GM12878 (cell line): Measurements from ENCODE around the gene PPP6R1. TPM values are rescaled to one million over a fixed set of nuclear protein-coding genes. Genes with fewer than 3 reads are reported as not detected.

ENCODE experiments used
- ATAC-seq: fragments of 200-7000 bp; cut with Tn5 transposase; 3 replicates; pipeline ENCODE4 v1.9.1; 2020; ENCODE audit warnings: mild to moderate bottlenecking, moderate library complexity
- BruUV-seq: library from RNA; stranded (reverse); fragments of 400-500 nt; replicated peaks from 2 replicates; lab custom pipeline; 2021; lab: Mats Ljungman, UMichigan
- CTCF ChIA-PET: fragments of 300-600 bp; sonication (Branson Sonifier 250); formaldehyde crosslinking; extraction: SDS; loops from one replicate; lab custom pipeline; 2021; ENCODE audit warnings: inconsistent platforms; lab: Yijun Ruan, JAX
- POLR2A ChIA-PET: fragments of 350-600 bp; formaldehyde crosslinking; extraction: SDS; loops from one replicate; lab custom pipeline; 2021; ENCODE audit warnings: inconsistent platforms; lab: Charles Lee
- RAD21 ChIA-PET: fragments of 300-600 bp; sonication (Branson Sonifier 250); formaldehyde crosslinking; loops from one replicate; lab custom pipeline; 2023; ENCODE audit warnings: antibody characterized with exemption; ENCODE audit not compliant: unreplicated experiment; lab: Charles Lee
- SMC1A ChIA-PET: fragments of 300-600 bp; sonication (Branson Sonifier 250); formaldehyde crosslinking; loops from one replicate; lab custom pipeline; 2023; ENCODE audit not compliant: unreplicated experiment, uncharacterized antibody; lab: Charles Lee
- DNase-seq: peaks from one replicate; pipeline ENCODE4 v3.0.0-alpha.2; 2011; ENCODE audit warnings: low read depth, low spot score
- FAIRE-seq: peaks from 3 replicates; lab custom pipeline; 2011; peaks lifted over from hg19 to GRCh38; lab: Jason Lieb, UNC
- H2AFZ ChIP-seq: 2 replicates; pipeline ENCODE4 v1.6.0; 2011; ENCODE audit warnings: low read depth, low read length, control low read depth; ENCODE audit not compliant: control insufficient read depth
- H3K27ac ChIP-seq: 2 replicates; pipeline ENCODE4 v1.5.1; 2011; ENCODE audit warnings: control low read depth; ENCODE audit not compliant: control insufficient read depth, insufficient read depth
- H3K27me3 ChIP-seq, 2 experiments: replicated peaks in 1 of 2; 2 replicates each; pipeline versions ENCODE4 v1.6.0 to v1.6.1; 2011; ENCODE audit warnings: low read length in 1 of 2; ENCODE audit not compliant: control insufficient read depth in 2 of 2, insufficient read depth in 2 of 2
- H3K36me3 ChIP-seq, 2 experiments: 2 replicates each; pipeline ENCODE4 v1.5.1; 2011; ENCODE audit warnings: low read length in 1 of 2; ENCODE audit not compliant: control insufficient read depth in 2 of 2, insufficient read depth in 2 of 2
- H3K4me1 ChIP-seq: 2 replicates; pipeline ENCODE4 v1.6.1; 2011; ENCODE audit warnings: mild to moderate bottlenecking, low read length, moderate library complexity, mixed read lengths; ENCODE audit not compliant: control insufficient read depth, insufficient read depth
- H3K4me2 ChIP-seq: 2 replicates; pipeline ENCODE4 v1.6.0; 2011; ENCODE audit warnings: control low read depth; ENCODE audit not compliant: control insufficient read depth, insufficient read depth
- H3K4me3 ChIP-seq: fragments of 200-600 bp; sonication (generic); 2 replicates; pipeline ENCODE4 v1.5.1; 2016
- H3K79me2 ChIP-seq: 2 replicates; pipeline ENCODE4 v1.6.0; 2011; ENCODE audit warnings: low read length; ENCODE audit not compliant: control insufficient read depth, insufficient read depth
- H3K9ac ChIP-seq: 2 replicates; pipeline ENCODE4 v1.8.0; 2011; ENCODE audit warnings: low read length, control low read depth, mixed read lengths; ENCODE audit not compliant: control insufficient read depth, insufficient read depth
- H3K9me3 ChIP-seq: replicated peaks from 3 replicates; pipeline ENCODE4 v1.5.1; 2011; ENCODE audit warnings: mild to moderate bottlenecking, low read length; ENCODE audit not compliant: control insufficient read depth, insufficient read depth
- H4K20me1 ChIP-seq: 2 replicates; pipeline ENCODE4 v1.6.0; 2011; ENCODE audit not compliant: control insufficient read depth, insufficient read depth
- ATF3 ChIP-seq: IDR thresholded peaks from 2 replicates; pipeline ENCODE4 v1.6.1; 2011; ENCODE audit warnings: low read depth, mild to moderate bottlenecking, low read length, moderate library complexity, borderline replicate concordance; ENCODE audit errors: extremely low read depth
- CTCF ChIP-seq, 3 experiments: IDR thresholded peaks in 2 of 3; conservative IDR thresholded peaks in 1 of 3; 2 replicates each; pipeline ENCODE4 v1.5.1; 2011; ENCODE audit warnings: low read depth in 3 of 3, low read length in 3 of 3, mild to moderate bottlenecking in 3 of 3, control low read depth in 2 of 3, moderate library complexity in 2 of 3, inconsistent platforms in 1 of 3, mixed read lengths in 1 of 3; ENCODE audit not compliant: control insufficient read depth in 2 of 3, insufficient read depth in 1 of 3; ENCODE audit errors: extremely low read depth in 1 of 3
- FOXK2 ChIP-seq: fragments of 450-650 bp; IDR thresholded peaks from 2 replicates; pipeline ENCODE4 v1.6.1; 2017; ENCODE audit warnings: mild to moderate bottlenecking, moderate library complexity
- HSF1 ChIP-seq: fragments of 150-350 bp; IDR thresholded peaks from 2 replicates; pipeline ENCODE4 v1.6.1; 2014; ENCODE audit warnings: mild to moderate bottlenecking, low read depth, low read length
- IRF3 ChIP-seq: fragments of 450-650 bp; IDR thresholded peaks from 2 replicates; pipeline ENCODE4 v1.6.1; 2014; ENCODE audit warnings: mild to moderate bottlenecking
- KAT2A ChIP-seq: conservative IDR thresholded peaks from 2 replicates; pipeline ENCODE4 v1.6.1; 2011; ENCODE audit warnings: low read depth, low read length; ENCODE audit not compliant: control insufficient read depth
- MLLT1 ChIP-seq: fragments of 450-650 bp; IDR thresholded peaks from 2 replicates; pipeline ENCODE4 v1.6.1; 2016; ENCODE audit warnings: mild to moderate bottlenecking
- MTA2 ChIP-seq: fragments of 450-650 bp; IDR thresholded peaks from 2 replicates; pipeline ENCODE4 v1.6.1; 2016; ENCODE audit warnings: low read depth, mild to moderate bottlenecking, moderate library complexity
- MTA3 ChIP-seq: IDR thresholded peaks from 2 replicates; pipeline ENCODE4 v1.6.1; 2012; ENCODE audit warnings: low read length, inconsistent platforms, borderline replicate concordance
- MYB ChIP-seq: fragments of 150-350 bp; IDR thresholded peaks from 2 replicates; pipeline ENCODE4 v1.6.1; 2014; ENCODE audit warnings: mild to moderate bottlenecking, low read depth, low read length, borderline replicate concordance
- PAX8 ChIP-seq: fragments of 450-650 bp; IDR thresholded peaks from 2 replicates; pipeline ENCODE4 v1.6.1; 2017; ENCODE audit warnings: mild to moderate bottlenecking, moderate library complexity
- SRF ChIP-seq, 2 experiments: IDR thresholded peaks; 2 replicates each; pipeline ENCODE4 v1.6.1; 2011; ENCODE audit warnings: low read depth in 2 of 2, low read length in 2 of 2, mild to moderate bottlenecking in 1 of 2, moderate library complexity in 1 of 2
- YY1 ChIP-seq: IDR thresholded peaks from 2 replicates; pipeline ENCODE4 v1.6.1; 2011; ENCODE audit warnings: low read depth, mild to moderate bottlenecking, low read length
- ZSCAN29 ChIP-seq: fragments of 450-650 bp; IDR thresholded peaks from 2 replicates; pipeline ENCODE4 v1.6.1; 2017; ENCODE audit warnings: mild to moderate bottlenecking, moderate library complexity
- WGBS: methylation state at CpG from one replicate; pipeline ENCODE4 v1.1.6; 2016; ENCODE audit warnings: low lambda C conversion rate; ENCODE audit not compliant: insufficient replicate concordance, insufficient coverage; ENCODE audit errors: missing lambda C conversion rate; 5-methylcytosine and 5-hydroxymethylcytosine counted together
- in situ Hi-C: fragments of 300-500 bp; cut with MboI; formaldehyde crosslinking; loops from 9 replicates; pipeline ENCODE4 v1.14.3; 2018; ENCODE audit warnings: mixed read lengths
- intact Hi-C: fragments of 100-400 bp; cut with micrococcal nuclease; formaldehyde crosslinking; loops from one replicate; pipeline ENCODE4 v1.14.2; 2022; ENCODE audit not compliant: unreplicated experiment
- polyA plus RNA-seq, 11 experiments: library from polyadenylated mRNA; depleted of rRNA in 4 of 11; unstranded in 6 of 11; stranded (reverse) in 5 of 11; fragments of >200 nt; fragmentation: Nextera tagmentation in 4 of 11; fragmentation: Illumina TruSeq in 1 of 11; extraction: Ambion mirVana in 4 of 11; extraction: Trizol in 1 of 11; gene quantifications; 1 replicate in 1 of 11; 2 replicates in 10 of 11; pipeline versions ENCODE4 v1.2.1 to v1.2.3, GENCODE V29; 2011 to 2016; ENCODE audit warnings: inconsistent platforms in 2 of 11, missing spikeins in 2 of 11, low read depth in 1 of 11
- total RNA-seq, 4 experiments: library from RNA; depleted of rRNA in 3 of 4; stranded (reverse); fragments of >200 nt in 3 of 4; fragmentation: Illumina TruSeq in 1 of 4; extraction: Trizol in 1 of 4; gene quantifications; 2 replicates each; pipeline versions ENCODE4 v1.2.1 to v1.2.3, GENCODE V29; 2013 to 2021

PPP6R1 gene
- total and polyA plus RNA-seq, 10 of the 15 experiments (the other 5 are each of a cell fraction or from before 2014, with no cell fraction given): 0.80 to 173 (median 63.7) TPM

- TF ChIP-seq MLLT1: peak; percentile 84; the same call in 1 of the 2 replicates
- 0 out of 2 replicates have a peak, but pooled peaks have one; percentile 1 for TF ChIP-seq FOXK2
- TF ChIP-seq MTA2: 0 out of 2 replicates have a peak, but pooled peaks have one; percentile 38
- no peak for TF ChIP-seq PAX8
Observed at GRCh38 chr19:55259540-55260210, 858 bp upstream of the PPP6R1 start (continued).

- peak; percentile 17 for ATAC-seq
- Histone ChIP-seq H3K4me3 (peak overlapping the region; percentile 100; the same call in 1 of the 2 replicates), H3K4me1 (peaks cover 7% of the 10 kb centered on the region), H3K27me3 (no peaks in the 10 kb centered on the region), H3K36me3 (no peaks in the 10 kb centered on the region; a peak in 2 of 4 replicates), H3K4me2 (peak overlapping the region; percentile 38; the same call in 1 of the 2 replicates), H4K20me1 (peaks cover 7% of the 10 kb centered on the region; the same call in 1 of the 2 replicates), H3K9ac (peak overlapping the region; percentile 93), H3K9me3 (no peaks in the 10 kb centered on the region), H3K79me2 (peaks cover 55% of the 10 kb centered on the region), H3K27ac (peak overlapping the region; percentile 96), H2AFZ (peak overlapping the region; percentile 75)
- FAIRE-seq: no peak
- ChIA-PET POLR2A (interaction anchor here (0.6 to 5.7 kb wide), 7 partner anchors 18 to 218 kb away, joined by 3 to 86 read pairs (median 7); partner anchors contain the start of genes HSPBP1, KMT5C and ZNF628), SMC1A (interaction anchor here (1.3 to 5.3 kb wide), 4 partner anchors 19 to 81 kb away, joined by 6 to 68 read pairs (median 16); partner anchors contain the start of genes HSPBP1 and KMT5C), CTCF (interaction anchor here (0.5 to 1.1 kb wide), 2 partner anchors 126 to 197 kb away, joined by 4 to 5 read pairs; partner anchors contain the start of gene TMEM238), RAD21 (interaction anchor here (0.9 to 6.0 kb wide), 5 partner anchors 18 to 126 kb away, joined by 3 to 46 read pairs (median 7); partner anchors contain the start of genes HSPBP1, KMT5C and TMEM238)
- DNase-seq: no peak
- intact Hi-C loops: loop anchor here (10.0 kb wide), 1 partner anchor 126 kb away; the partner anchor contains the start of genes RPL28 and TMEM238
- BruUV-seq: TSS peak; percentile 46
- WGBS: 2% methylated on average over 17 of the region's 53 CpGs
- in situ Hi-C loops: no loop called here
- TF ChIP-seq HSF1 (no peak), SRF (IDR thresholded peaks at IDR 0.05; ENCODE audit: low read depth in 2 of 2, low read length in 2 of 2) (no peak), MYB (no peak), YY1 (no peak), IRF3 (no peak), ATF3 (no peak), CTCF (IDR thresholded peaks at IDR 0.05 in 2 of 3, conservative IDR thresholded peaks at IDR 0.05 in 1 of 3; ENCODE audit: control insufficient read depth in 2 of 3, extremely low read depth in 1 of 3, insufficient read depth in 1 of 3, low read depth in 3 of 3, low read length in 3 of 3) (no peak), KAT2A (no peak), MTA3 (no peak), ZSCAN29 (no peak)
Observed at GRCh38 chr19:55258476-55258827, 365 bp downstream of the PPP6R1 start.
